OCI-LY3 (cell line): ENCODE results near the gene ARHGAP10.

ENCODE experiments used
- EZH2phosphoT487 ChIP-seq: fragments of 200-600 bp; shearing (Covaris generic); IDR thresholded peaks from 2 replicates; pipeline ENCODE4 v1.6.1; 2018; ENCODE audit warnings: antibody characterized with exemption, mixed run types, low read depth
- TF ChIP-seq, protein P1 (sequence below): fragments of 200-600, 300-600 bp; sonication (generic); IDR thresholded peaks from 2 replicates; pipeline ENCODE4 v1.5.1; 2014; ENCODE audit warnings: antibody characterized with exemption, low read length, low read depth

DNA sequence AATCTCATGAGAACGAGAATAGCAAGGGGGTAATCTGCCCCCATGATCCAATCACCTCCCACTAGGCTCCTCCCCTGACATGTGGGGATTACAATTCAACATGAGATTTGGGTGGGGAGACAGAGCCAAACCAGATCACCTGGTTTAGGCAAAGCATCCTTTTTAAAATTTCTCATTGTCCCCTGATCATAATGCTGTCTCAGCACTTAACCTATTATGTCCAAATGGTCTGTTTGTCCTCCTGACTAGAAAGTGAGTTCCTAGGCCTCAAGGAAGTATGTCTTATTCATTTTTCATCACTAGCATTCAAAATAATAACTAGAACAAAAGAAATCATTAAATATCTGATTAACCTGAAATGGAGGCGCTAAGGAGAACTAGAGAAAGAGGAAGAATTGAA is 40.1 kb upstream of the ARHGAP10 start:
- TF ChIP-seq, protein P1, sequence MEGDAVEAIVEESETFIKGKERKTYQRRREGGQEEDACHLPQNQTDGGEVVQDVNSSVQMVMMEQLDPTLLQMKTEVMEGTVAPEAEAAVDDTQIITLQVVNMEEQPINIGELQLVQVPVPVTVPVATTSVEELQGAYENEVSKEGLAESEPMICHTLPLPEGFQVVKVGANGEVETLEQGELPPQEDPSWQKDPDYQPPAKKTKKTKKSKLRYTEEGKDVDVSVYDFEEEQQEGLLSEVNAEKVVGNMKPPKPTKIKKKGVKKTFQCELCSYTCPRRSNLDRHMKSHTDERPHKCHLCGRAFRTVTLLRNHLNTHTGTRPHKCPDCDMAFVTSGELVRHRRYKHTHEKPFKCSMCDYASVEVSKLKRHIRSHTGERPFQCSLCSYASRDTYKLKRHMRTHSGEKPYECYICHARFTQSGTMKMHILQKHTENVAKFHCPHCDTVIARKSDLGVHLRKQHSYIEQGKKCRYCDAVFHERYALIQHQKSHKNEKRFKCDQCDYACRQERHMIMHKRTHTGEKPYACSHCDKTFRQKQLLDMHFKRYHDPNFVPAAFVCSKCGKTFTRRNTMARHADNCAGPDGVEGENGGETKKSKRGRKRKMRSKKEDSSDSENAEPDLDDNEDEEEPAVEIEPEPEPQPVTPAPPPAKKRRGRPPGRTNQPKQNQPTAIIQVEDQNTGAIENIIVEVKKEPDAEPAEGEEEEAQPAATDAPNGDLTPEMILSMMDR: no peak
- TF ChIP-seq EZH2phosphoT487: no peak
